ENCODE results near the gene INTS3.

DNA sequence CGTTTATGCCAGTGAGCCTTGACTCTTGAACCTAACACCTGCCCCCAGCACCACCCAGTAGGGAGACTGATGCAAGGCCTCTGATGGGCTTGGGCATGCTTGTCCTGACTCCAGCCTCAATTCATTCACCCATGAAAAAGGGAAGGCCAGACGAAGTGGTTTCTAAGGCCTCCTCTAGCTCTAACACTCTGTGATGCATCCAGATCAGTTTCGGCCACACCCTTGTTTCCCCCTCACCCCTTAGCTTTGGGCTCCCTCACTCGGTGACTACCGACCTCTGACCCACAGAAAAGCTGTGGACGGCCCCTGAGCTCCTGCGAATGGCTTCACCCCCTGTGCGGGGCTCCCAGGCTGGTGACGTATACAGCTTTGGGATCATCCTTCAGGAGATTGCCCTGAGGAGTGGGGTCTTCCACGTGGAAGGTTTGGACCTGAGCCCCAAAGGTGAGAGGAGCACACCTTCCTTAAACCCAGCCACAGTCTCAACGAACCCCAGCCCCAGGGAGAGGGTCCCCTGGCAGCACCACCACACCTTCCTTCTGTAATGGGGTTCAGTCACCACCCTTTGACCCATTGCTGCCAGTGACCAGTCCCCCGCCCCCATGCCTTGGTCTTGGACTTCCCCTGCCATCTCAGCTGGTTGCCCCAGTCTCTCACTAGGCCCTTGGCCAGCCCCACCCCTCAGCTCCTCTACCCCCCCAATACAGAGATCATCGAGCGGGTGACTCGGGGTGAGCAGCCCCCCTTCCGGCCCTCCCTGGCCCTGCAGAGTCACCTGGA is 40.3 kb upstream of the INTS3 start:
- TF ChIP-seq, protein P1, sequence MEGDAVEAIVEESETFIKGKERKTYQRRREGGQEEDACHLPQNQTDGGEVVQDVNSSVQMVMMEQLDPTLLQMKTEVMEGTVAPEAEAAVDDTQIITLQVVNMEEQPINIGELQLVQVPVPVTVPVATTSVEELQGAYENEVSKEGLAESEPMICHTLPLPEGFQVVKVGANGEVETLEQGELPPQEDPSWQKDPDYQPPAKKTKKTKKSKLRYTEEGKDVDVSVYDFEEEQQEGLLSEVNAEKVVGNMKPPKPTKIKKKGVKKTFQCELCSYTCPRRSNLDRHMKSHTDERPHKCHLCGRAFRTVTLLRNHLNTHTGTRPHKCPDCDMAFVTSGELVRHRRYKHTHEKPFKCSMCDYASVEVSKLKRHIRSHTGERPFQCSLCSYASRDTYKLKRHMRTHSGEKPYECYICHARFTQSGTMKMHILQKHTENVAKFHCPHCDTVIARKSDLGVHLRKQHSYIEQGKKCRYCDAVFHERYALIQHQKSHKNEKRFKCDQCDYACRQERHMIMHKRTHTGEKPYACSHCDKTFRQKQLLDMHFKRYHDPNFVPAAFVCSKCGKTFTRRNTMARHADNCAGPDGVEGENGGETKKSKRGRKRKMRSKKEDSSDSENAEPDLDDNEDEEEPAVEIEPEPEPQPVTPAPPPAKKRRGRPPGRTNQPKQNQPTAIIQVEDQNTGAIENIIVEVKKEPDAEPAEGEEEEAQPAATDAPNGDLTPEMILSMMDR (IDR thresholded peaks at IDR 0.05), result no peak
- no peak for TF ChIP-seq POLR2A (IDR thresholded peaks at IDR 0.05)
